G401 (cell line): ENCODE results near the gene KCND1. TPM values are rescaled to one million over a fixed set of nuclear protein-coding genes. Genes with fewer than 3 reads are reported as not detected.
A peak's percentile ranks its signal among the peaks of the same experiment; 100 is the strongest.
"Not testable (repeated sequence)": the region's sequence is repeated elsewhere in the genome, so short reads cannot be mapped to it uniquely, and the experiment has no call there.

ENCODE experiments used
- DNase-seq: peaks from one replicate; pipeline ENCODE4 v3.0.0-alpha.2; 2015; ENCODE audit warnings: low spot score
- in situ Hi-C: cut with HindIII; loops from 2 replicates; pipeline ENCODE4 v1.10.0; 2016; ENCODE audit warnings: low sequenced_read_pairs, mixed read lengths
- total RNA-seq: library from RNA; depleted of rRNA; stranded (reverse); fragments of >200 nt; shearing (Covaris generic); gene quantifications from 2 replicates; pipeline ENCODE4 v1.2.3, GENCODE V29; 2014; rRNA removed

The KCND1 gene
- total RNA-seq: 0.37 and 0.44 TPM in 2 replicates

GRCh38 chrX:48971249-48972219 is at the start of gene KCND1:
Gene KCND1 (minus strand): TSS chrX:48971844. CDS start chrX:48970271, 1,573 bp downstream.
- DNase-seq: peak; percentile 50

DNA sequence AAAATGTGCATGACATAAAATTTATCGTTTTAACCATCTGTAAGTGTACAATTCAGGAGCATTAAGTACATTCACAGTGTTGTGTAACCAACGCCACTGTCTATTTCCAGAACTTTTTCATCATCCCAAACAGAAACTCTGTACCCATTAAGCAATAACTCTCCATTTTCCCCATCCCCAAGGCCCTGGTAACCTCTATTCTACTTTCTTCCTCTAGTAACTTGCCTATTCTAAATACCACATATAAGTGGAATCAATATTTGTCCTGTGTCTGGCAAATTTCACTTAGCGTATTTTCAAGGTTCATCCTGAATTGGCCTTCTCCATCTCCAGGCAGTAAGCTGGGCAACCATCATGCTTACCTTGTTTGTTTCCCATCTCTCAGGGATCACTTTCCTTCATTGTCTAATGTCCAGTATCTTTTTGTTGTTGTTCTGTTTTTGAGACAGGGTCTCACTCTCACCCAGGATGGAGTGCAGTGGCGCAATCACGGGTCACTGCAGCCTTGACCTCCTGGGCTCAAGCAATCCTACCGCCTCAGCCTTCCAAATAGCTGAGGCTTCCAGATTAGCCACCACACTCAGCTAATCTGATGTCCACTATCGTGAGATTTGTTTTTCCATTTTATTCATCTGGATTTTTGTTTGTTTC is 48.1 kb upstream of the KCND1 start:
- in situ Hi-C loops: no loop called here
- no peak for DNase-seq

More at GRCh38 chrX:48971249-48972219, at the start of gene KCND1:
- in situ Hi-C loops: no loop called here

DNA sequence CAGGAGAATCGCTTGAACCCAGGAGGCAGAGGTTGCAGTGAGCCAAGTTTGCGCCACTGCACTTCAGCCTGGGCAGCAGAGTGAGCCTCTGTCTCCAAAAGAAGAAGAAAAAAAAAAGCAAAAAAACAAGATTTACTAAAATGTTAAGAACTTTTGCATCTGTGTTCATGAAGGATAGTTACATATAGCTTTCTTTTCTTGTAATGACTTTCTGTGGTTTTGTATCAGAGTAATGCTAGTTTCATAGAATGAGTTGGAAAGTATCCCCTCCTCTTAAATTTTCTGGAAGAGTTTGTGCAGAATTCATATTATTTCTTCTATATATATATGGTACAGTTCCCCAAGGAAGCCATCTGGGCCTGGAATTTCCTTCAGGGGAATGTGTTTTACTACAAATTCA is 47.4 kb upstream of the KCND1 start:
- in situ Hi-C loops: no loop called here
- no peak for DNase-seq

DNA sequence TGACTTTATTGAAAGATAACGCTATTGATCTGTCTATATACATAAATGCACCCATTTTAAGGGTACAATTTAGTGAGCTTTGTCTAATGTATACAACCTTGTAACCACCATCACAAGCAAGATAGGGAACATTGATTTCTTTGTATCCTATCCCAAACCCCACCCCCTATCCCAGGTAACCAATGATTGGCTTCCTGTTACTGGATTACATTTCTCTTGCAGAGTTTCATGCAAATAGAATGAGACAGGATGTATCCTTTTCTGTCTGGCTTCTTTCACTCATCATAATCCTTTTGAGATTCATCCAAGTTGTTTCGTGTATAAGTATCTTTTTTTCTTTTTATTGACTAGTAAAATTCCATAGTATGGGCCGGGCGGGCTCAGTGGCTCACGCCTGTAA is 32.1 kb upstream of the KCND1 start:
- in situ Hi-C loops: no loop called here
- no peak for DNase-seq

- DNase-seq: peak; percentile 85
- in situ Hi-C loops: no loop called here
Observed at GRCh38 chrX:49002091-49002935, 30.7 kb upstream of the KCND1 start, which contains the start of gene GRIPAP1. Gene GRIPAP1 (minus strand): TSS chrX:49002264. CDS start chrX:49002229, 35 bp downstream.

DNA sequence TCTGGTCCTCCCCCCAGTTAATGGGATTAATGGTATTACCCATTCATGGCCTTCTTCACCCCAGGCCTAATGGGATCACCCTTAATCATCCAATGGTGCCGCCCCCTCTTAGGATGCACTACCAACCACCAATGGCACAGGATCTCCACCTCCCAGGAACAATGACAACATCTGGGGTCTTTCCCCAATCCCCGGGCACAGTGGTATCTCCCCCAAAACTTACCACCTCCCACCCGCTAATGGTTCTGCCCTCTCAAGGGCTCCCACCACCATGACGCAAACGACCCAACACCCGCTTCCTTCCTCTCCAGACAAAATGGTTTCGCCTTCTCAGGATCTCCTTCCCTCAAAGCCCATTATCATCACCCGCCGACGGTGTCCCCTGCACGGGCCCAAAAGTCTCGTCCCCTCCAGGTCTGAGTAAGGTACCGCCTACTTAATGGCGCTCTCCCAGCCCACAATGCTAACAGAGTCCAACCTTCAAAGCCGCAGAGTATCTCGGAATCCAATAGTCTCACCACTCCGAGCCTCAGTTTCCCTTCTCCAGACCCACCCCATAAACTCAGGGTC is 30.0 kb upstream of the KCND1 start:
- in situ Hi-C loops: no loop called here
- peak; percentile 17 for DNase-seq

- in situ Hi-C loops: no loop called here
- DNase-seq: no peak
Observed at GRCh38 chrX:49000636-49001035, 29.0 kb upstream of the KCND1 start.

DNA sequence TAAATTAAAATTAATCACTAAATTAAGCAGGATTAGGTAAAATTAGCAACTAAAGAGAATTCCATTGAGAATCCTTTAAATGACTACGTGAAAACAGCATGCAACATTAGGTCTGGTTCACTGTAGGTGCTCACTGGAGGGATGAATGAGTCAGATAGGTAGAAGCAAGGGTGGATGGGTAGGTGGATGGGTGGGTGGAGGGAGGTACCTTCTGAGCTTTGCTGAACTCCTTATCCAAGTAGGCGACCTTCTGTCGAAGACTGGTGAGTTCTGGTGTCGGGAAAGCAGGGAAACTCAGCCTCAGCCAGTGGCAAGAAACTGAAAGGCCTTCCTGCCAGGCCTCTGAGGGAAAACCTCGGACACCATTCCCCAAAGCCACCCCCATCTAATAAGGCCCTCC is 27.4 kb upstream of the KCND1 start:
- in situ Hi-C loops: no loop called here
- no peak for DNase-seq

DNA sequence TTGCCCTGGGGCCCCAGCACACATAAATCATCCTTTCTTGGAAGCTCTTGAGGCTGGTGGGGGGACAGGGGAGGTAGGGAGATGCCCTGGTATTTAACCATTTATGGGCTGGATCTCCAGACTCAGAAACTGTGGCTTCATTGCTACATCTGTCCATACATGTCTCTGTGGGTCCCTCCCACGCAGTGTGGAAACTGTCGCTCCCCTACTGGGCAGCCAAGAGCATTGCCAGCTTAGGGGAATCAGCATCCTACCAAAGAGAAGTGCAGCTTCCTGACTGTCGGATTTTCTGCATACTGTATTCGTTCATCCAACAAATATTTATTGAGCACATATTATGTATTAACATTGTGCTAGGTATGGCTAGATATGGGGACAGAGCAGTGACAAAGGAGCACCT is 26.7 kb upstream of the KCND1 start:
- DNase-seq: no peak
- in situ Hi-C loops: no loop called here

GRCh38 chrX:48997865-48998264 is 26.2 kb upstream of the KCND1 start:
- in situ Hi-C loops: no loop called here
- no peak for DNase-seq

DNA sequence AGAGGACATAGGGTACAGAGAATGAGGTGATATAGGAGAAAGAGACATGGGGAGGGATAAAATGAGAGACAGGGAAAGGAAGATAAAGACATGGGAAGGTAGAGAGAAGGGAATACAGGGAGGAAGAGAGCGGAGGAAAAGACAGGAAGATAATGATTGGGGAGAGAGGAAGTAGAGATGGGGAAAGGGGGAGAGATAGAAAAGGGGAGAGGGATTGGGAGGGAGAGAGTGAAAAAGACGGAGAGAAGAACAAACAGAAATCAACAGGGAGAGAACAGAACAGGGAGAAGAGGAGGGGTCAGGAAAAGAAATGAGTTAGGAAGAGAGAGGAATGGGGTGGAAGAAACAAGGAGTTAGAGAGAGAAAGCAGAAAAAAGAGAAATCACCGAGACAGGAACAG is 25.8 kb upstream of the KCND1 start:
- in situ Hi-C loops: no loop called here
- DNase-seq: no peak

DNA sequence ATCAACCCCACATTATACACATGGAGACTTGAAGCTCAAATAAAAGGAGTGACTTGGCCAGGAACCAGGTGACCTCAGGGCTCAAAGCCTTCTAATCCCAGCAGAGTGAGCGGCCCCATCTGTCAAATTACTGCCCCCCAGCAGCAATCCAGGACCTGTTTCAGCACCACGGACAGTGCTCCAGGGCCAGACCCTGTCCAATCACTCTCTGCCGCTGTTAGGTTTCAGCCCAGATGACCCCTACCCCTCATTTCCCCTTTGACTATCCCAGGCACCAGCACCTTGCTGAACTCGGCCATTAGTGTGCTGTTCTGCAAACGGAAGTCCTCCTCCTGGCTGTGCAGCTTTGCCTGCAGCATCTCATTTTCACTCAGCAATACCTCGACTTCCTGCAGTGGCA is 25.3 kb upstream of the KCND1 start:
- no peak for DNase-seq
- in situ Hi-C loops: no loop called here

DNA sequence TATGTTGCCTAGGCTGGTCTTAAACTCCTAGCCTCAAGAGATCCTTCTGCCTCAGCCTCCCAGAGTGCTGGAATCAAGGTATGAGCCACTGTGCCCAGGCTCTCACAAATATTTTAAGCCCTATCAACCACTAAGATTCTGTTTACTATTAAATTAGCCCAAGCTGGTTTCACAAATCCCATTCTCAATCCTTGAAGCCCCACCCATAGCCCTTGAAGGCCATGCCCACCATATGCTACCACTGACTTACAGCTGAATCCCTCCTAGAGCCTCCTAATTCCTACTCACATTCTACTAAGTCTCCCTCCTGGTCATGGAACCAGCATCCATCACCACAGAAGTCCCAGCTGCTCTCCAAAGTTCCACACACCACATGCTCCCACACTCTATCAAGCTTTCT is 20.7 kb upstream of the KCND1 start:
- in situ Hi-C loops: no loop called here
- DNase-seq: no peak

DNA sequence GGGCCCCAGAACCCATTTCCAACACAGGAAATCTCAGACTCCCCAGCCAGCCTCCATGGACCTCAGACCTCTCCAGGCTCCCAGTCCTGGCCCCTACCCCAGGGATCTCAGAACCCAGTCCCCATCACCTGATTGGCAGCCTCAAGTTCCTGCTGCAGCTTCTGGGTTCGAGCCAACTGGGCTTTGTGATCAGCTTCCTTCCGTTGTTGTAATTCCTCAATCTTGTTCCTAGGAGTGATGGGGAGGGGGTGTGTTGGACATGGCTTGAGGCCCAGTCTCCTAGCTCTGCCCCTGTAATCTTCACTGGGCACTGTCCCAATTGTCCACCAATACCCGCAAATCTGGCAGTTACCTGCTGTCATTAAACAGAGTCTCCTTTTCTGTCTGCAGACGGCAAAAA is 17.8 kb upstream of the KCND1 start:
- DNase-seq: no peak
- in situ Hi-C loops: no loop called here

DNA sequence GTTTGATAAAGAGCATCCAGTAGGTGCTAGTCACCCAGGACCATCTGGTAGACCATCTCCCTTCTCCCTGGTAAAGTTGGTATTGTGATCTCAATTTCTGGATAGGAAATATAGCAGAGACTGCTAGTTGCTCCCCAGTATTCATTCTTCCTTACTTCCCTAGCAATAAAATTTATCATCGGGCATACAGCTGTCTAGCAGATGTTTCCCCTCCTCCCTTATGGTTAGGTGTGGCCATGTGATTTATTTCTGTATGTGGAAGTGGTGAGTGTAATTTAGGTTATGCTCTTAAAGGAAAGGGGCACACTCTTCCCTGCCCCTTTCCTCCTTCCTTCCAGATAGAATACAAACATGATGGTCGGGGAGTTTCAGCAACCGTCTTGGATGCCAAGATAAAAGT is 12.3 kb upstream of the KCND1 start:
- in situ Hi-C loops: no loop called here
- DNase-seq: no peak

GRCh38 chrX:48983081-48983480 is 11.4 kb upstream of the KCND1 start:
- in situ Hi-C loops: no loop called here
- DNase-seq: no peak

- in situ Hi-C loops: no loop called here
- DNase-seq: no peak
Observed at GRCh38 chrX:48981178-48981577, 9.5 kb upstream of the KCND1 start.

- DNase-seq, in situ Hi-C loops: not testable (repeated sequence)
Observed at GRCh38 chrX:48980341-48980740, 8.7 kb upstream of the KCND1 start.

DNA sequence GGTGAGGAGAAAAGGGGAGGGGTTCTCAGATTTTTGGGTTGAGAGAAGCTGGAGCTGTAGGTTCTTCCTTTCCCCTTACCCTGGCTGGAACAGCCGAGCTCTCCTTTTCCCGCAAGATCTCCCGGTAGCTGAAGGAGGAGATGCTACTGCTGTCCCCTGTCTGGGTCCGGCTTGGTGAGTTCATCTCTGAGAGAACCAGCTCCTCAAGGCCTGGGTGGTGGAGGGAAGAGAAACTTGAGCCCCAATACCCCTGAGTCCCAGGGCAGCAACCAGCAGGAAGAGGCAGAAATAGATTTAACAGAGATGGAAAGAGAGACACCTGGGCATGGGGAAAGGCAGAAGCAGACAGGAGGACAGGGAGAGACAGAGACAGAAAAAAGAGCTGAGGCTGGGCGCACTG is 6.6 kb upstream of the KCND1 start:
- DNase-seq: no peak
- in situ Hi-C loops: no loop called here
